ENCODE measurements around the gene GRAMD4. TPM values are rescaled to one million over a fixed set of nuclear protein-coding genes. Genes with fewer than 3 reads are reported as not detected.

Gene GRAMD4
- total RNA-seq, 2 donors from 2014 or later, result 118 to 141 TPM

DNA sequence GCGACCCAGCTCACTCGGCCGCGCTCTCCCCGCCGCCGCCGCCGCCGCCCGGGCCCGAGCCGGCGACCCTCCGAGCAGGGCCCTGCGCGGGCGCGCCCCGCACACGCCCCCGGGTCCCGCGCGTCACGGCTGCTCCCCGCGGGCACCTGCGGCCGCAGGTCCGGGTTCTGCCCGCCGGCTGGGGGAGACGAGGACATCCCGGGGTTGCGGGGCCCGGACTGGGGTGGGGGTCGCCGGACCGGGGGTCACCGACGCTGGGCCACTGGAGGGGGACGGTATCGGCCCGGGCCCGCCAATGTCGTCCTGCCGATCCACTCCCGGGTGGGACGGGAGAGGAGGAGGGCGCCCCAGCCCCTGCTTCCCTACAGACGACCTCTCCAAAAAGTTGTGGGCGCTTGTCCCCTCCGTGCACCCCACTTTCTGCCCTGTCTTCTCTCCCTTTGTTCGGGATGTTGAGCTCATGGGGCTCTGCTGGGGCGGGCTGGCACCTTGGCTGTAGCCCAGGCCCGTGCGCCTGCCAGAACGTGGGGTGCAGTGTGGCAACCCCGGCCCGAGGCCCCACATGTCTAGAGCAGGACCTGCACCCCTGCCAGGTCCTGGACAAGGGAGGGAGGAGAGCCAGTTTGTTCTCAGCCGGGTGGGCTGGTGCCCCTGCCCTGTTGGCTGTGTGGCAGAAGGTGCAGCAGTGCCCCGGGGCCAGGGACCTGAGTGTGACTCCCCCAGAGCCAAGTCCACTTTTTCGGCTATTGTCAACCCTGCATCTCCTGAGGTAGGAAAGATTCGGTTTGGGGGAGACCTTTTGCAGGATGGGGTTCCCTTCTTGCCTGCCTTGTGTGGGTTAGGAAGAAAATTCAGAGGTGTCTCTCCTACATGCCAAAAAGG lies 42.6 kb upstream of the GRAMD4 start:
- H3K27ac ChIP-seq, result peak overlapping the region; percentile 95
- H3K36me3 ChIP-seq, result no peaks in the 10 kb centered on the region
- H3K4me3 ChIP-seq, result peak overlapping the region; percentile 79
- peak overlapping the region; percentile 94 to 99 for H3K9ac ChIP-seq (ENCODE audit: low read depth in 2 of 2, low read length in 2 of 2)
- intact Hi-C loops (cut with DNase I), result loop anchor here (10.0 kb wide), 1 partner anchor 157 kb away; the partner anchor contains the start of gene CERK
- H3K27me3 ChIP-seq, result no peaks in the 10 kb centered on the region
- H3K4me1 ChIP-seq, result peaks cover 31% of the 10 kb centered on the region
- DNase-seq, result no peak
- TF ChIP-seq, protein P1, sequence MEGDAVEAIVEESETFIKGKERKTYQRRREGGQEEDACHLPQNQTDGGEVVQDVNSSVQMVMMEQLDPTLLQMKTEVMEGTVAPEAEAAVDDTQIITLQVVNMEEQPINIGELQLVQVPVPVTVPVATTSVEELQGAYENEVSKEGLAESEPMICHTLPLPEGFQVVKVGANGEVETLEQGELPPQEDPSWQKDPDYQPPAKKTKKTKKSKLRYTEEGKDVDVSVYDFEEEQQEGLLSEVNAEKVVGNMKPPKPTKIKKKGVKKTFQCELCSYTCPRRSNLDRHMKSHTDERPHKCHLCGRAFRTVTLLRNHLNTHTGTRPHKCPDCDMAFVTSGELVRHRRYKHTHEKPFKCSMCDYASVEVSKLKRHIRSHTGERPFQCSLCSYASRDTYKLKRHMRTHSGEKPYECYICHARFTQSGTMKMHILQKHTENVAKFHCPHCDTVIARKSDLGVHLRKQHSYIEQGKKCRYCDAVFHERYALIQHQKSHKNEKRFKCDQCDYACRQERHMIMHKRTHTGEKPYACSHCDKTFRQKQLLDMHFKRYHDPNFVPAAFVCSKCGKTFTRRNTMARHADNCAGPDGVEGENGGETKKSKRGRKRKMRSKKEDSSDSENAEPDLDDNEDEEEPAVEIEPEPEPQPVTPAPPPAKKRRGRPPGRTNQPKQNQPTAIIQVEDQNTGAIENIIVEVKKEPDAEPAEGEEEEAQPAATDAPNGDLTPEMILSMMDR (IDR thresholded peaks at IDR 0.05), result no peak
- no peaks in the 10 kb centered on the region for H3K9me3 ChIP-seq

DNA sequence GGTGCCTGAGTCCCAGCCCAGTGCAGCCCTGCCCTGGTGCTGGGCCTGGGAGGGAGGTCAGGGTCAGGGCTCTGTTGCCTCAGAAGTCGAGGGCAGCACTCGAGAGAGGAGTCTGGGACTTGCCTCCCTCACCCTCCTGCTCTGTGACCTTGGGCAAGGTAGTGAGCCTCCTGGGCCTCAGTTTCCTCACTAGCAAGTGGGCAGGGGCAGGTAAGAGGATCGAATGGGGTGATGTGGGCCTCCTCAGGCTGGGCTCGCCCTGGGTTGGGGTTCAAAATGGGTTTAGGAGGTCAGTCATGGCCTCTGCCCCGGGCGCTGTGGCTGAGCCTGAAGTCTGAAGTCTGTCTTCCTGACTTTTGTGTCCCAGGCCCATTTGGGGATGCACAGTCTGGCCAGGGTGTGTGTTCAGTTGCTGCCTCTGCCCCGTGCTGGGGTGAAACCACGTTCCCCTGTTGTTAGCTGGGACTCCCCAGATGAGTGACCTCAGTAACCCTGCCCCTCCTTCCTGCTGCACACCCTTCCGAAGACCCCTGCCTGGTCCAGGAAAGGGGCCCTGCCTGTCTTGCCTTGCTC lies 41.8 kb upstream of the GRAMD4 start:
- Histone ChIP-seq H3K4me3 (peak overlapping the region; percentile 79), H3K9me3 (no peaks in the 10 kb centered on the region), H3K36me3 (no peaks in the 10 kb centered on the region), H3K27ac (peak overlapping the region; percentile 95), H3K9ac (ENCODE audit: low read depth in 2 of 2, low read length in 2 of 2) (peak overlapping the region; percentile 94 to 99), H3K27me3 (no peaks in the 10 kb centered on the region), H3K4me1 (peaks cover 33% of the 10 kb centered on the region)
- no peak for DNase-seq
- TF ChIP-seq, protein P1 (IDR thresholded peaks at IDR 0.05), result no peak
- intact Hi-C loops (cut with DNase I), result loop anchor here (10.0 kb wide), 1 partner anchor 156 kb away; the partner anchor contains the start of gene CERK

DNA sequence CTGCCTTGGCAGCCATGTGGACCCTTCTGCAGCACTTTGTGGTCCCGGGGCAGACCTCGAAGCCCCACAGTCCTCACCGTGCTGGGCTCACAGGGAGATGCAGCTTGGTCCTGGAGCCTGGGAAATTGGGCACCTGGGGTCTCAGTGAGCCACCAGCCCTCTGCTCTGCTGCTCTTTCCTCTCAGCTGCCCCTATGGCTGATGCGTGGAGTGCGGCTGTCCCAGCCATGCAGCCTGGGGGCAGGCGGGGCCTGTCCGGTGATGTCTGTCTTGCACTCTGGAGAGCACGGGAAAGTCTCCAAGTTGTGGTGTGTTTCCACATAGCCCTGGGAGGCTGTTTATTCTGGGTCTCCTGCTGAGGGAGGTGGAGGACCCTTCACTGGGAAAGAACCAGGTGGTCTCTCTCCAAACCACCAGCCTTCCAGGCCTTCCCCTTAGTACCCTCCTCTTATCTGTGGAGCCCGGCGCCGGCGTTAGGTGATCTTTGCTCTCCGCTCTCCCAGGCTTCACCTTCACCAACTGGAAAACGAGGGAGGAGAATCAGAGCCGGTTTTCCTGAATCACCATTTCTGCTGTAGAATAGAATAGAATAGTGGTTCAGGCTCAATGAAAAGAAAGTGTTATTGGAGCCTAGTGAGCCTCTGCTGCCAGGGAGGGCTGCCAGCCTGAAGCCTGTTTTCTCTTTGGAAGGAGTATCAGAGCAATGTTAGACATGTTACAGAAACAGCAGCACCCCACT lies 41.2 kb upstream of the GRAMD4 start:
- no peaks in the 10 kb centered on the region for H3K36me3 ChIP-seq
- peak; percentile 76 for DNase-seq
- H3K9me3 ChIP-seq, result no peaks in the 10 kb centered on the region
- intact Hi-C loops (cut with DNase I), result loop anchor here (10.0 kb wide), 1 partner anchor 156 kb away; the partner anchor contains the start of gene CERK
- peak overlapping the region; percentile 79 for H3K4me3 ChIP-seq
- H3K27me3 ChIP-seq, result no peaks in the 10 kb centered on the region
- H3K27ac ChIP-seq, result peak overlapping the region; percentile 95
- H3K9ac ChIP-seq (ENCODE audit: low read depth in 2 of 2, low read length in 2 of 2), result peak overlapping the region; percentile 94 to 99
- peaks cover 36% of the 10 kb centered on the region for H3K4me1 ChIP-seq
- TF ChIP-seq, protein P1 (IDR thresholded peaks at IDR 0.05), result no peak

DNA sequence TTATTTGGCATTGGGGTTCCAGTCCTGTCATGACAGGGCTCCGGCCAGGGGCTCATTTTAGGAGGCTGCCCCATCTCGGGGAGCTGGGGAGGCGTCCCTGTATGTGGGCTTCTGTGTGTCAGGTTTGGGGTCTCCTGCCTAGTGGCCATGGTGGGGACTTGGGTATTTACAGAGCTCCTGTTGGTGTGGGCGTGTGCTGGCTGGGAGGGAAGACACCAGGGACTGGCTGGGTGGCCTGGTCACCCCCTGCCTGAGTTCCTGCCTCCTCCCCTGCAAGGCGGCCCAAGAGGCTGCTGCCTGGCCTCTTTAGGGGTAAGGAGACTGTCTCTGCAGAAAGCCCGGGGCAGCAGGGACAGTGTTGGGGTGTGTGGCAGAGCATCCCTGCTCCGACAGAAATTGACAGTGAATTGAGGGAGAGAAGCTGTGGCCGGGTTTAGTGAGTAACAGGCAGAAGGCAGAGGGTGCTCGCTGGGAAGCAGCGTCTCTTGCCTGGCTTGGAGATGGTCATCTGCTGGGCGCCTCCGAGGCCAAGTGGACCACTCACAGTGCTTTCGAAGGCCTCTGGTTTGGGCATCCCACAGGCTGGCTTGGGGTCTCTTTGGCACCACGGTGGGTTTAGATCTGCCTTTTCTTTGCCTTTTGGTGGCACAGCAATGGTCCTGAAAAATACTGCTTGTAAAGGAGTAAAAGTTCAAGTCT lies 40.3 kb upstream of the GRAMD4 start:
- Histone ChIP-seq H3K36me3 (no peaks in the 10 kb centered on the region), H3K4me3 (no peak overlapping the region), H3K4me1 (peaks cover 36% of the 10 kb centered on the region), H3K27me3 (no peaks in the 10 kb centered on the region), H3K9ac (ENCODE audit: low read depth in 2 of 2, low read length in 2 of 2) (peak overlapping the region; percentile 38 to 99), H3K9me3 (no peaks in the 10 kb centered on the region), H3K27ac (peak overlapping the region; percentile 95)
- intact Hi-C loops (cut with DNase I), result loop anchor here (5.0 to 10.0 kb wide), 2 partner anchors 92 to 155 kb away; partner anchors contain the start of gene CERK
- no peak for DNase-seq
- TF ChIP-seq, protein P1 (IDR thresholded peaks at IDR 0.05), result no peak
